ENCODE measurements around the gene RERE. TPM values are rescaled to one million over a fixed set of nuclear protein-coding genes. Genes with fewer than 3 reads are reported as not detected.

The RERE gene
- total RNA-seq, 1 donor: 55.0 TPM

DNA sequence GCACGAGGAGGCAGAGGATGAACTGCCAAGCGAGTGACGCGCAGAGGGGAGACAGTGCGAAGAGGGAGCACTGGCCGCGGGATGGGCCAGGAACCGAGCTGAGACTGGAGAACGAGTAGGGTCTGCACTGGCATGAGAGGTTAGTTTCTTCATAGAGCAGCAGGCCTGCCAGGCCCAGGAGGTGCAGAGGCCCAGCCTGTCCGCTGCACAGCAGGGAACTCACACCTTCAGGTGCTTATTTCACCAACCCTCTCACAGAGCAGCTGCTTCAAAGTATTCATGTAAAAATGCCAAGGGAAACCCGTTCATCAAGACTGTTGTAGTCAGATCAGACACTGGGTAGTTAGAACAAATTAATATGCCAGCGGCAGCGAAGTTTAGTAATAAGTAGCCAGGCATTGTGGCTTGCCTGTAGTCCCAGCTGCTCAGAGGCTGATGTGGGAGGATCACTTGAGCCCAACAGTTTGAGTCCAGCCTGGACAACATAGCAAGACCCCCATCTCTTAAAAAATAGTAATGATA is 355.0 kb downstream of the RERE start:
- TF ChIP-seq, protein P1, sequence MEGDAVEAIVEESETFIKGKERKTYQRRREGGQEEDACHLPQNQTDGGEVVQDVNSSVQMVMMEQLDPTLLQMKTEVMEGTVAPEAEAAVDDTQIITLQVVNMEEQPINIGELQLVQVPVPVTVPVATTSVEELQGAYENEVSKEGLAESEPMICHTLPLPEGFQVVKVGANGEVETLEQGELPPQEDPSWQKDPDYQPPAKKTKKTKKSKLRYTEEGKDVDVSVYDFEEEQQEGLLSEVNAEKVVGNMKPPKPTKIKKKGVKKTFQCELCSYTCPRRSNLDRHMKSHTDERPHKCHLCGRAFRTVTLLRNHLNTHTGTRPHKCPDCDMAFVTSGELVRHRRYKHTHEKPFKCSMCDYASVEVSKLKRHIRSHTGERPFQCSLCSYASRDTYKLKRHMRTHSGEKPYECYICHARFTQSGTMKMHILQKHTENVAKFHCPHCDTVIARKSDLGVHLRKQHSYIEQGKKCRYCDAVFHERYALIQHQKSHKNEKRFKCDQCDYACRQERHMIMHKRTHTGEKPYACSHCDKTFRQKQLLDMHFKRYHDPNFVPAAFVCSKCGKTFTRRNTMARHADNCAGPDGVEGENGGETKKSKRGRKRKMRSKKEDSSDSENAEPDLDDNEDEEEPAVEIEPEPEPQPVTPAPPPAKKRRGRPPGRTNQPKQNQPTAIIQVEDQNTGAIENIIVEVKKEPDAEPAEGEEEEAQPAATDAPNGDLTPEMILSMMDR (IDR thresholded peaks at IDR 0.05; ENCODE audit: extremely low read depth, low read depth, low read length): no peak
- Histone ChIP-seq H2AFZ (ENCODE audit: low read length) (no peak overlapping the region), H3K27ac (ENCODE audit: low read depth, low read length) (no peak overlapping the region)

DNA sequence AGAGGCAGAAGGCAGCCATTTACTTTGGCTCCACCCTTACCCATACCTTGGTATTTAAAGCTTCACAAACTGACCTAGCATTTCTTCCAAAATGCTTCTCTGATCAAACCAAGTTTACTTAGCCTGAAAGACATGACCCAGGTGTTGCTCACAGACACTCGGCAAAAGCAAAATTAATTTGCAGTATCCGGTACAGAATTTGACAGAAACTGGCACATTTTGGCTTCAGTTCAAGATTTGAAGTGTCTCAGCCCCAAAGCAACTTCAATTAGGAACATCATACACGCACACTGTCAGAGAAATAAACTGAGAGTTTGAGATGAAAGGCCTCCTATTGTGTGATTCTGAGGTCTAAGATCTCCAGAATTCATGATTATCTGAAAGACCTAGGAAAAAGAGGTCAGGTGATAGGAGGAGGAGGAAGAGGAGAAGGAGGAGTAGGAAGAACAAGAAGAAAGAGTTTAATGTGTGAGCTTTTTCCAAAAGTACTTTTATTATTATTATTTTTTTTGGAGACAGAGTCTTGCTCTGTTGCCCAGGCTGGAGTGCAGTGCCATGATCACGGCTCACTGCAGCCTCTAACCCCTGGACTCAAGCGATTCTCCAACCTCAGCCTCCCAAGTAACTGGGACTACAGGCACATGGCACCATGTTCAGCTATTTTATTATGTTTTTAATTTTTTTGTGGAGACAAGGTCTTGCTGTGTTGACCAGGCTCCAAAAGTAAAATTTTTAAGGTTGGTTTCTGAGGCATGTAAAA is 355.9 kb downstream of the RERE start:
- TF ChIP-seq, protein P1 (IDR thresholded peaks at IDR 0.05; ENCODE audit: extremely low read depth, low read depth, low read length): no peak
- Histone ChIP-seq H3K4me1 (ENCODE audit: insufficient read depth, low read length) (peaks cover 18% of the 10 kb centered on the region), H3K4me3 (ENCODE audit: insufficient read depth, low read length) (no peak overlapping the region), H3K27me3 (ENCODE audit: insufficient read depth, low read length) (no peaks in the 10 kb centered on the region), H3K36me3 (ENCODE audit: insufficient read depth, low read length) (peaks cover 3% of the 10 kb centered on the region), H2AFZ (ENCODE audit: low read length) (no peak overlapping the region), H3K9me3 (ENCODE audit: low read depth, low read length) (no peaks in the 10 kb centered on the region), H3K79me2 (ENCODE audit: insufficient read depth, low read length) (peaks cover 23% of the 10 kb centered on the region), H4K20me1 (ENCODE audit: insufficient read depth, low read length) (peaks cover 4% of the 10 kb centered on the region), H3K4me2 (ENCODE audit: insufficient read depth, low read length) (no peak overlapping the region), H3K27ac (ENCODE audit: low read depth, low read length) (no peak overlapping the region)
- DNase-seq (ENCODE audit: insufficient read length, low spot score, missing footprints): no peak

More for the DNA sequence above, 355.0 kb downstream of the RERE start:
- no peak overlapping the region for H3K4me3 ChIP-seq (ENCODE audit: insufficient read depth, low read length)
- peaks cover 18% of the 10 kb centered on the region for H3K79me2 ChIP-seq (ENCODE audit: insufficient read depth, low read length)
- H3K36me3 ChIP-seq (ENCODE audit: insufficient read depth, low read length): no peaks in the 10 kb centered on the region
- peaks cover 12% of the 10 kb centered on the region for H3K4me1 ChIP-seq (ENCODE audit: insufficient read depth, low read length)
- no peak for DNase-seq (ENCODE audit: insufficient read length, low spot score, missing footprints)
- no peaks in the 10 kb centered on the region for H3K27me3 ChIP-seq (ENCODE audit: insufficient read depth, low read length)
- no peaks in the 10 kb centered on the region for H3K9me3 ChIP-seq (ENCODE audit: low read depth, low read length)
- H4K20me1 ChIP-seq (ENCODE audit: insufficient read depth, low read length): no peaks in the 10 kb centered on the region
- H3K4me2 ChIP-seq (ENCODE audit: insufficient read depth, low read length): no peak overlapping the region

DNA sequence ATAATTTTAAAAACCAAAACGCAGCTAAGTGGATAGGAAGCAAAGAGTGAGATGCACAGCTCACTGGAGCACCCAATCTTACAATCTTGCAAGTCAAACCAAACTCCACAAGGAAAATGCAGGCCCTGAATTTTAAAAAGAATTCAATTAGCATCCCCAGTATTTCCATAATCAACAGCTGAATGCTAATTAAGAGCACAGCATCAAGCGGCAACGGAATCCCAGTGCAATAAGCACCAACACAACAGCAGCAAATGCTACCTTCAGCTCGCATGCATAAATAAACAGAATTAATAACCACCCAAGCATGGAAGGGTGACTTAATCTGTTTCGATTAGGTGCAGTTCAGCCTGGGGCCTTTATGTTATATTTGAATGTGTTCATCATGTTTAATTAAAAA is 356.7 kb downstream of the RERE start:
- no peak for DNase-seq (ENCODE audit: insufficient read length, low spot score, missing footprints)
- Histone ChIP-seq H3K27ac (ENCODE audit: low read depth, low read length) (no peak overlapping the region), H3K27me3 (ENCODE audit: insufficient read depth, low read length) (no peaks in the 10 kb centered on the region), H3K79me2 (ENCODE audit: insufficient read depth, low read length) (peaks cover 23% of the 10 kb centered on the region), H3K4me3 (ENCODE audit: insufficient read depth, low read length) (no peak overlapping the region), H3K36me3 (ENCODE audit: insufficient read depth, low read length) (peaks cover 3% of the 10 kb centered on the region), H2AFZ (ENCODE audit: low read length) (no peak overlapping the region), H3K4me2 (ENCODE audit: insufficient read depth, low read length) (no peak overlapping the region), H3K4me1 (ENCODE audit: insufficient read depth, low read length) (peaks cover 25% of the 10 kb centered on the region), H4K20me1 (ENCODE audit: insufficient read depth, low read length) (peaks cover 4% of the 10 kb centered on the region), H3K9me3 (ENCODE audit: low read depth, low read length) (no peaks in the 10 kb centered on the region)
- TF ChIP-seq, protein P1 (IDR thresholded peaks at IDR 0.05; ENCODE audit: extremely low read depth, low read depth, low read length): no peak

DNA sequence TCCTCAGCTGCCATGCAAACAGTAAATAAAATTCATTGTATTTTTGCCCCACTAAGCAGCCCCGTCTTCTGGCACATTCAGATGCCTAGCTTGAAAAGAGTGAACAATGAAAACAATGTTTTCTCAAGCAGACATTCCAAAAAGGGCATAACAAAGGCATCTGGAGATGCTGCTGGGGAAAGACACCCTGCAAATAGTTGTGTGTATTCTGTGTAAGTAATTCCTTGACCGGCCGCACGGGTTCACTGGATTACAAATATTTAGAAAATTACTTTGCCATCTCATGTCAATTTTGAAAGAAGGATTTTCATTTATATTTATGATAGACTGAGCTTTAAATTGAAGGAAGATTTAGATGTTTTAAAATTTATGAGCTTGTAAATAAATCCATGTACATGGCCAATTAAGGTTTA is 357.3 kb downstream of the RERE start:
- no peak overlapping the region for H3K4me2 ChIP-seq (ENCODE audit: insufficient read depth, low read length)
- H3K9me3 ChIP-seq (ENCODE audit: low read depth, low read length): no peaks in the 10 kb centered on the region
- H3K27ac ChIP-seq (ENCODE audit: low read depth, low read length): no peak overlapping the region
- no peak for DNase-seq (ENCODE audit: insufficient read length, low spot score, missing footprints)
- TF ChIP-seq, protein P1 (IDR thresholded peaks at IDR 0.05; ENCODE audit: extremely low read depth, low read depth, low read length): no peak
- H2AFZ ChIP-seq (ENCODE audit: low read length): no peak overlapping the region
- peaks cover 3% of the 10 kb centered on the region for H3K36me3 ChIP-seq (ENCODE audit: insufficient read depth, low read length)
- peaks cover 29% of the 10 kb centered on the region for H3K4me1 ChIP-seq (ENCODE audit: insufficient read depth, low read length)
- no peak overlapping the region for H3K4me3 ChIP-seq (ENCODE audit: insufficient read depth, low read length)
- peaks cover 4% of the 10 kb centered on the region for H4K20me1 ChIP-seq (ENCODE audit: insufficient read depth, low read length)
- H3K79me2 ChIP-seq (ENCODE audit: insufficient read depth, low read length): peaks cover 27% of the 10 kb centered on the region
- H3K27me3 ChIP-seq (ENCODE audit: insufficient read depth, low read length): no peaks in the 10 kb centered on the region

Data from osteoblast (primary cell).